Omental fat pad (tissue), 4 donors: Measurements from ENCODE around the gene FAM81A. TPM values are rescaled to one million over a fixed set of nuclear protein-coding genes. Genes with fewer than 3 reads are reported as not detected.
"Not testable (repeated sequence)": the region's sequence is repeated elsewhere in the genome, so short reads cannot be mapped to it uniquely, and the experiment has no call there.

Source experiments
- ATAC-seq: fragments of 150-250 bp; one replicate; pipeline ENCODE4 v1.9.1; 2016; ENCODE audit warnings: mild to moderate bottlenecking, moderate library complexity; ENCODE audit not compliant: low FRiP score
- DNase-seq: peaks from one replicate; pipeline ENCODE4 v3.0.0-alpha.2; 2019; ENCODE audit warnings: low spot score
- total RNA-seq, 4 donors: library from RNA; depleted of rRNA; stranded (reverse); fragments of >200 nt; gene quantifications; one replicate each; pipeline ENCODE4 v1.1.0, GENCODE V29; 2016
- TF ChIP-seq, protein P1 (sequence below), 3 donors: fragments of 450-650 bp; IDR thresholded peaks; one replicate each; pipeline ENCODE4 v1.5.1; 2016 to 2017; ENCODE audit warnings: antibody characterized with exemption in 3 of 3, mild to moderate bottlenecking in 3 of 3, moderate library complexity in 2 of 3

FAM81A gene
- total RNA-seq, 4 donors from 2014 or later, result 0.38 to 0.93 (median 0.72) TPM; not detected in 1

- ATAC-seq (no peak), DNase-seq (no peak)
- TF ChIP-seq, protein P1, sequence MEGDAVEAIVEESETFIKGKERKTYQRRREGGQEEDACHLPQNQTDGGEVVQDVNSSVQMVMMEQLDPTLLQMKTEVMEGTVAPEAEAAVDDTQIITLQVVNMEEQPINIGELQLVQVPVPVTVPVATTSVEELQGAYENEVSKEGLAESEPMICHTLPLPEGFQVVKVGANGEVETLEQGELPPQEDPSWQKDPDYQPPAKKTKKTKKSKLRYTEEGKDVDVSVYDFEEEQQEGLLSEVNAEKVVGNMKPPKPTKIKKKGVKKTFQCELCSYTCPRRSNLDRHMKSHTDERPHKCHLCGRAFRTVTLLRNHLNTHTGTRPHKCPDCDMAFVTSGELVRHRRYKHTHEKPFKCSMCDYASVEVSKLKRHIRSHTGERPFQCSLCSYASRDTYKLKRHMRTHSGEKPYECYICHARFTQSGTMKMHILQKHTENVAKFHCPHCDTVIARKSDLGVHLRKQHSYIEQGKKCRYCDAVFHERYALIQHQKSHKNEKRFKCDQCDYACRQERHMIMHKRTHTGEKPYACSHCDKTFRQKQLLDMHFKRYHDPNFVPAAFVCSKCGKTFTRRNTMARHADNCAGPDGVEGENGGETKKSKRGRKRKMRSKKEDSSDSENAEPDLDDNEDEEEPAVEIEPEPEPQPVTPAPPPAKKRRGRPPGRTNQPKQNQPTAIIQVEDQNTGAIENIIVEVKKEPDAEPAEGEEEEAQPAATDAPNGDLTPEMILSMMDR (IDR thresholded peaks at IDR 0.05), result no peak
These were observed 38.4 kb upstream of the FAM81A start for GRCh38 chr15:59399465-59400102.

GRCh38 chr15:59400103-59400813 is 37.7 kb upstream of the FAM81A start:
- ATAC-seq (no peak), DNase-seq (no peak)
- TF ChIP-seq, protein P1 (IDR thresholded peaks at IDR 0.05), result no peak

GRCh38 chr15:59401051-59401823 is 36.7 kb upstream of the FAM81A start:
- not testable (repeated sequence) for ATAC-seq

GRCh38 chr15:59401824-59402569 is 36.0 kb upstream of the FAM81A start:
- ATAC-seq (no peak), DNase-seq (no peak)
- TF ChIP-seq, protein P1 (IDR thresholded peaks at IDR 0.05), result no peak

More at GRCh38 chr15:59401051-59401823, 36.7 kb upstream of the FAM81A start:
- not testable (repeated sequence) for DNase-seq

DNA sequence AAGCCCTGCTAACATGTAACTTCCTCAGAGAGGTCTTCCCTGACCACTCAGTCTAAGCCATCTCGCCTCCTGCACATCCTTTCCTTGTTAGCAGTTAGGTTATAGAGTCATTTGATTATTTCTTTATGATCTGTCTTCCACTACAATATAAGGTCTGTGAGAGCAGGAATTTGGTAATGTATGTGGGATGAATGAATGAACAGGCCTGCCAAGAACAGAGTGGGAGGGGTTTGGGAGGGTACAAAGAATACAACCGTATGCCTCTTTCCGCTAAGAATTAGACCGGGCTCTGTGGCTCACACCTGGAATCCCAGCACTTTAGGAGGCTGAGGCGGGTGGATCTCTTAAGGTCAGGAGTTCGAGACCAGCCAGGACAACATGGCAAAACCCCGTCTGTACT is 32.9 kb upstream of the FAM81A start:
- DNase-seq, result no peak
- TF ChIP-seq, protein P1 (IDR thresholded peaks at IDR 0.05), result no peak
- ATAC-seq, result no peak

DNA sequence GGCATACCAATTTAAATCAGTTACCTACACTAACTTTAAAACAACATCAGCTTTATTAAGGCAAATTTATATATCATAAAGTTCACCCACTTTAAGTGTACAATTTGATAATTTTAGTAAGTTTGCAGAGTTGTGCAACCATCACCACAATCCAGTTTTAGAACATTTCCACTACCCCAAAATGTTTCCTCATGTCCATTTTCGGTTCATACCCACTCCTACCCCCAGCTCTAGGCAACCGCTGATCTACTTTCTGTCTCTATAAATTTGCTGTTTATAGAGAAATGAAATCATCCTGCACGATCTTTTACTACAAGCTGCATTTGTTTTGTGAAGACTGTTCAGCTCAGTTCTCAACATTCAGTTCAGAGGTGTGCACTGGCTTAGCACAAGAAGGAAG is 31.5 kb upstream of the FAM81A start:
- ATAC-seq (no peak), DNase-seq (no peak)
- TF ChIP-seq, protein P1 (IDR thresholded peaks at IDR 0.05), result no peak

GRCh38 chr15:59407946-59408345 is 30.0 kb upstream of the FAM81A start:
- ATAC-seq, result no peak

More at GRCh38 chr15:59407946-59408345, 30.0 kb upstream of the FAM81A start:
- TF ChIP-seq, protein P1 (IDR thresholded peaks at IDR 0.05), result no peak
- DNase-seq, result no peak
